WTC11 (cell line): ENCODE results near the gene ANGPTL4.

Experiments used
- CTCF ChIP-seq: fragments of 200-600 bp; IDR thresholded peaks from 2 replicates; pipeline ENCODE4 v1.8.0; 2022; ENCODE audit warnings: antibody characterized with exemption
- E2F1 ChIP-seq: sonication (generic); formaldehyde crosslinking; IDR thresholded peaks from 2 replicates; pipeline ENCODE4 v1.8.0; 2022; ENCODE audit warnings: mild to moderate bottlenecking, missing genetic modification reagents
- NR3C1 ChIP-seq: sonication (generic); formaldehyde crosslinking; conservative IDR thresholded peaks from 2 replicates; pipeline ENCODE4 v1.8.1; 2023; ENCODE audit warnings: low read depth, mild to moderate bottlenecking, missing genetic modification reagents
- PRDM15 ChIP-seq: sonication (generic); formaldehyde crosslinking; IDR thresholded peaks from 2 replicates; pipeline ENCODE4 v1.8.0; 2022; ENCODE audit warnings: missing genetic modification reagents
- PRRX2 ChIP-seq: fragments of 250-450 bp; sonication (Bioruptor Pico); IDR thresholded peaks from 2 replicates; pipeline ENCODE4 v1.8.0; 2021; ENCODE audit warnings: mild to moderate bottlenecking
- SMAD3 ChIP-seq: sonication (generic); formaldehyde crosslinking; IDR thresholded peaks from 2 replicates; pipeline ENCODE4 v1.8.0; 2022; ENCODE audit warnings: missing genetic modification reagents, mild to moderate bottlenecking, borderline replicate concordance
- USF1 ChIP-seq: sonication (generic); formaldehyde crosslinking; IDR thresholded peaks from 2 replicates; pipeline ENCODE4 v1.8.0; 2022; ENCODE audit warnings: mild to moderate bottlenecking, missing genetic modification reagents
- ZNF423 ChIP-seq: fragments of 250-450 bp; sonication (Bioruptor Pico); IDR thresholded peaks from 2 replicates; pipeline ENCODE4 v2.1.2; 2022; ENCODE audit warnings: mild to moderate bottlenecking, moderate library complexity

- TF ChIP-seq E2F1 (no peak), PRRX2 (CRISPR knock-in tag) (no peak), NR3C1 (CRISPR knock-in tag) (no peak), ZNF423 (no peak), CTCF (no peak), SMAD3 (CRISPR knock-in tag) (no peak), PRDM15 (no peak), USF1 (no peak)
Measured at GRCh38 chr19:8371011-8371804, 7.3 kb downstream of the ANGPTL4 start.
